GM19395 (cell line): Measurements from ENCODE around the gene RAB3C.
"Not testable (repeated sequence)": the region's sequence is repeated elsewhere in the genome, so short reads cannot be mapped to it uniquely, and the experiment has no call there.

ENCODE experiments used
- ATAC-seq: cut with Tn5 transposase; IDR thresholded peaks from one replicate; pipeline ENCODE4 v1.9.1; 2021; ENCODE audit warnings: mild to moderate bottlenecking, moderate library complexity; ENCODE audit not compliant: unreplicated experiment

The RAB3C gene

GRCh38 chr5:58674070-58674469 is 91.2 kb downstream of the RAB3C start:
- no peak for ATAC-seq

GRCh38 chr5:58674711-58675110 is 91.8 kb downstream of the RAB3C start:
- ATAC-seq: no peak

- ATAC-seq: no peak
Measured at GRCh38 chr5:58675341-58675740, 92.5 kb downstream of the RAB3C start.

GRCh38 chr5:58677650-58678049 is 94.8 kb downstream of the RAB3C start:
- ATAC-seq: no peak

- no peak for ATAC-seq
Measured at GRCh38 chr5:58680503-58680902, 97.6 kb downstream of the RAB3C start.

GRCh38 chr5:58681943-58682342 is 99.1 kb downstream of the RAB3C start:
- ATAC-seq: no peak

- no peak for ATAC-seq
Measured at GRCh38 chr5:58683567-58683966, 100.7 kb downstream of the RAB3C start.

GRCh38 chr5:58687079-58687478 is 104.2 kb downstream of the RAB3C start:
- ATAC-seq: no peak

GRCh38 chr5:58687595-58687994 is 104.7 kb downstream of the RAB3C start:
- ATAC-seq: no peak

- not testable (repeated sequence) for ATAC-seq
Measured at GRCh38 chr5:58699088-58699761, 116.3 kb downstream of the RAB3C start.

- ATAC-seq: no peak
Measured at GRCh38 chr5:58699762-58700118, 116.9 kb downstream of the RAB3C start.

- no peak for ATAC-seq
Measured at GRCh38 chr5:58703925-58704555, 121.2 kb downstream of the RAB3C start.

GRCh38 chr5:58706736-58707135 is 123.9 kb downstream of the RAB3C start:
- no peak for ATAC-seq

GRCh38 chr5:58708456-58708855 is 125.6 kb downstream of the RAB3C start:
- ATAC-seq: no peak

- ATAC-seq: not testable (repeated sequence)
Measured at GRCh38 chr5:58710425-58710824, 127.5 kb downstream of the RAB3C start.

GRCh38 chr5:58710871-58711270 is 128.0 kb downstream of the RAB3C start:
- ATAC-seq: no peak

GRCh38 chr5:58711965-58712364 is 129.1 kb downstream of the RAB3C start:
- ATAC-seq: no peak

GRCh38 chr5:58714046-58714445 is 131.2 kb downstream of the RAB3C start:
- ATAC-seq: no peak

GRCh38 chr5:58715997-58716656 is 133.3 kb downstream of the RAB3C start:
- ATAC-seq: no peak

- ATAC-seq: no peak
Measured at GRCh38 chr5:58716713-58717112, 133.8 kb downstream of the RAB3C start.

GRCh38 chr5:58717303-58718007 is 134.6 kb downstream of the RAB3C start:
- no peak for ATAC-seq
